C4-2B (cell line): ENCODE data around the gene RGS10.

Source experiments
- CTCF ChIP-seq: fragments of 450-650 bp; conservative IDR thresholded peaks from 2 replicates; pipeline ENCODE4 v1.5.1; 2017; ENCODE audit warnings: mild to moderate bottlenecking
- ZFX ChIP-seq: fragments of 450-650 bp; IDR thresholded peaks from 2 replicates; pipeline ENCODE4 v1.6.1; 2017

DNA sequence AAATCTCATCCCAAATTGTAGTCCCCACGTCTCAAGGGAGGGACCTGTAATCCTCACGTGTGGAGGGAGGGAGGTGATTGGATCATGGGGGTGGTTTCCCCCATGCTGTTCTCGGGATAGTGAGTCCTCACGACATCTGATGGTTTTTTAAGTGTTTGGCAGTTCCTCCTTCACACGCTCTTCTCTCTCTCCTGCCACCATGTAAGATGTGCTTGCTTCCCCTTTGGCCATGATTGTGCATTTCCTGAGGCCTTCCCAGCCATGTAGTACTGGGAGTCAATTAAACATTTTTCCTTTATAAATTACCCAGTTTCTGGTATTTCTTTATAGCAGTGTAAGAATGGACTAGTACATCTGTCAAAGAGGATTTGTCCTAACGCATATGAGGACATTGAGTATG lies 59.5 kb downstream of the RGS10 start:
- TF ChIP-seq CTCF (no peak), ZFX (no peak)
